HepG2 (cell line): ENCODE data around the gene EML2. TPM values are rescaled to one million over a fixed set of nuclear protein-coding genes. Genes with fewer than 3 reads are reported as not detected.
A peak's percentile ranks its signal among the peaks of the same experiment; 100 is the strongest.

Experiments used
- ATF1 ChIP-seq: IDR thresholded peaks from 2 replicates; pipeline ENCODE4 v1.6.1; 2016; ENCODE audit warnings: mild to moderate bottlenecking, control low read depth
- ERF ChIP-seq: IDR thresholded peaks from 2 replicates; pipeline ENCODE4 v1.6.1; 2018; ENCODE audit warnings: missing biosample characterization, missing genetic modification reagents
- FOSL2 ChIP-seq: sonication (generic); formaldehyde crosslinking; IDR thresholded peaks from 2 replicates; pipeline ENCODE4 v1.4.0; 2020; ENCODE audit warnings: missing genetic modification reagents
- GABPB1 ChIP-seq: IDR thresholded peaks from 2 replicates; pipeline ENCODE4 v1.6.1; 2016; ENCODE audit warnings: mild to moderate bottlenecking, missing genetic modification reagents, moderate library complexity, missing compliant biosample characterization
- HMG20B ChIP-seq: conservative IDR thresholded peaks from 2 replicates; pipeline ENCODE4 v1.6.1; 2016; ENCODE audit warnings: missing genetic modification reagents, missing compliant biosample characterization
- KMT2A ChIP-seq: sonication (generic); formaldehyde crosslinking; IDR thresholded peaks from 2 replicates; pipeline ENCODE4 v1.4.0; 2020; ENCODE audit warnings: missing genetic modification reagents
- YEATS2 ChIP-seq: sonication (generic); formaldehyde crosslinking; IDR thresholded peaks from 2 replicates; pipeline ENCODE4 v1.4.0; 2020; ENCODE audit warnings: missing genetic modification reagents, borderline replicate concordance
- ZNF235 ChIP-seq: sonication (generic); formaldehyde crosslinking; IDR thresholded peaks from 2 replicates; pipeline ENCODE4 v1.8.1; 2023; ENCODE audit warnings: mild to moderate bottlenecking, missing genetic modification reagents, borderline replicate concordance
- ZNF883 ChIP-seq: sonication (generic); formaldehyde crosslinking; IDR thresholded peaks from 2 replicates; pipeline ENCODE4 v1.5.1; 2020; ENCODE audit warnings: mild to moderate bottlenecking, missing genetic modification reagents; ENCODE audit errors: not compliant biosample characterization
- ZSCAN30 ChIP-seq: sonication (generic); formaldehyde crosslinking; IDR thresholded peaks from 2 replicates; pipeline ENCODE4 v1.5.0; 2020; ENCODE audit warnings: mild to moderate bottlenecking, missing genetic modification reagents
- polyA plus RNA-seq, 8 experiments: library from polyadenylated mRNA; depleted of rRNA in 3 of 8; stranded (reverse) in 7 of 8; unstranded in 1 of 8; fragments of >200 nt; fragmentation: Illumina TruSeq in 4 of 8; extraction: Trizol in 4 of 8; gene quantifications; 2 replicates each; pipeline versions ENCODE4 v1.2.1 to v1.2.3, GENCODE V29; 2011 to 2016; ENCODE audit warnings: low read depth in 4 of 8, missing spikeins in 1 of 8, mixed read lengths in 1 of 8; ENCODE audit not compliant: insufficient read depth in 1 of 8
- total RNA-seq, 5 experiments: library from RNA; depleted of rRNA; stranded (reverse); fragments of >200 nt; fragmentation: Illumina TruSeq; extraction: Trizol; gene quantifications; 2 replicates each; pipeline ENCODE4 v1.2.3, GENCODE V29; 2016; ENCODE audit warnings: low read depth in 1 of 5
- TF ChIP-seq, protein P1 (sequence below): sonication (generic); formaldehyde crosslinking; IDR thresholded peaks from 2 replicates; pipeline ENCODE4 v1.4.0; 2020; ENCODE audit warnings: missing genetic modification reagents, borderline replicate concordance
- TF ChIP-seq, protein P2 (sequence below): sonication (generic); formaldehyde crosslinking; conservative IDR thresholded peaks from 2 replicates; pipeline ENCODE4 v1.8.0; 2022; ENCODE audit warnings: mild to moderate bottlenecking, moderate library complexity, missing genetic modification reagents
- TF ChIP-seq, protein P3 (sequence below): sonication (generic); formaldehyde crosslinking; IDR thresholded peaks from 2 replicates; pipeline ENCODE4 v1.5.0; 2020; ENCODE audit warnings: mild to moderate bottlenecking, missing genetic modification reagents, borderline replicate concordance
- TF ChIP-seq, protein P4 (sequence below): IDR thresholded peaks from 2 replicates; pipeline ENCODE4 v1.6.1; 2012; ENCODE audit warnings: inconsistent platforms
- TF ChIP-seq, protein P5 (sequence below): sonication (generic); formaldehyde crosslinking; IDR thresholded peaks from 2 replicates; pipeline ENCODE4 v1.4.0; 2020; ENCODE audit warnings: missing genetic modification reagents
- TF ChIP-seq, protein P6 (sequence below): sonication (generic); formaldehyde crosslinking; IDR thresholded peaks from 2 replicates; pipeline ENCODE4 v1.5.1; 2020; ENCODE audit warnings: mild to moderate bottlenecking, moderate library complexity, missing genetic modification reagents

Gene EML2
- total and polyA plus RNA-seq, 2 of the 13 experiments (the other 11 are each of a cell fraction or from before 2014, with no cell fraction given): 7.3 to 12.9 TPM

DNA sequence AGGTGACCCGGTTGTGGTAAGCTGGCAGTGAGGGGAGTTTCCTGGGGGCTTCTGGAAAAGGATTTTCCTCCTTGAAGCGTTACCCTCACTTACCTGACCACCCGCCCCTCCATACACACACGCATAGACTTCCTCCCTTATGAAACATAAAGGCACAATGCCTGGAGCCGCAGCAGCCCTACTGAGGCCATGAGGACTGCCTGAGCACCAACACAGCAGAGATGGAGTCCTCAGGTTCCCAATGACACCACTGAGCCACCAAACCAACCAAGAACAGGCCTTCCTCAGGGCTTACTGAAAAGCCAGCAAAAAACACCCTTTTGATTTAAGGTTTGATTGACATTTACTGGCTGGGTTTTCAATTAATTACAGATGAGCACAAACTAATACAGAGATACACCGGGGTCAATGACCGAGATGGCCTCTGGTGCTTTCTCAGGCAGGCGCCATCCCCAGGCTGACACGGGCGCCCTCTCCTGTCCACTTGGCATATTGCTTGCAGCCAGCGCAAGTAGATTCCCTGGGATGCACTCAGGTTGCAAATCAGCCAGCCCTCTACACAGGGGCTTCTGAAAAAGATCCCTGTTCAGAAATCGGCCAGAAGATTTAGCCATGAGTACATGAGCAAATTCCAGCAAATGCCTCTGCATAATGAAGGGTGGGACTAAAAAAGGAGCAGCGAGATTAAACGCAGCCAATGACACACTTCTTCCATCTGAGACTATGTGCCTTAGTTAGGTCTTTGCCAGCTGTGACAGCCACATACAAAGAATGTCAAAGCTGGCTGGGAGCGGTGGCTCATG, 69.4 kb downstream of the EML2 start (continued):
- TF ChIP-seq ERF (CRISPR knock-in tag) (0 out of 2 replicates have a peak, but pooled peaks have one; percentile 22), ZSCAN30 (no peak), KMT2A (CRISPR knock-in tag) (no peak), ZNF235 (CRISPR knock-in tag) (no peak), YEATS2 (CRISPR knock-in tag) (no peak), FOSL2 (peak; percentile 31; the same call in 1 of the 2 replicates), ZNF883 (no peak), HMG20B (CRISPR knock-in tag) (no peak), ATF1 (CRISPR knock-in tag) (no peak), GABPB1 (CRISPR knock-in tag) (no peak)
- TF ChIP-seq, protein P1, sequence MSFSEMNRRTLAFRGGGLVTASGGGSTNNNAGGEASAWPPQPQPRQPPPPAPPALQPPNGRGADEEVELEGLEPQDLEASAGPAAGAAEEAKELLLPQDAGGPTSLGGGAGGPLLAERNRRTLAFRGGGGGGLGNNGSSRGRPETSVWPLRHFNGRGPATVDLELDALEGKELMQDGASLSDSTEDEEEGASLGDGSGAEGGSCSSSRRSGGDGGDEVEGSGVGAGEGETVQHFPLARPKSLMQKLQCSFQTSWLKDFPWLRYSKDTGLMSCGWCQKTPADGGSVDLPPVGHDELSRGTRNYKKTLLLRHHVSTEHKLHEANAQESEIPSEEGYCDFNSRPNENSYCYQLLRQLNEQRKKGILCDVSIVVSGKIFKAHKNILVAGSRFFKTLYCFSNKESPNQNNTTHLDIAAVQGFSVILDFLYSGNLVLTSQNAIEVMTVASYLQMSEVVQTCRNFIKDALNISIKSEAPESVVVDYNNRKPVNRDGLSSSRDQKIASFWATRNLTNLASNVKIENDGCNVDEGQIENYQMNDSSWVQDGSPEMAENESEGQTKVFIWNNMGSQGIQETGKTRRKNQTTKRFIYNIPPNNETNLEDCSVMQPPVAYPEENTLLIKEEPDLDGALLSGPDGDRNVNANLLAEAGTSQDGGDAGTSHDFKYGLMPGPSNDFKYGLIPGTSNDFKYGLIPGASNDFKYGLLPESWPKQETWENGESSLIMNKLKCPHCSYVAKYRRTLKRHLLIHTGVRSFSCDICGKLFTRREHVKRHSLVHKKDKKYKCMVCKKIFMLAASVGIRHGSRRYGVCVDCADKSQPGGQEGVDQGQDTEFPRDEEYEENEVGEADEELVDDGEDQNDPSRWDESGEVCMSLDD (CRISPR knock-in tag): no peak
- TF ChIP-seq, protein P2, sequence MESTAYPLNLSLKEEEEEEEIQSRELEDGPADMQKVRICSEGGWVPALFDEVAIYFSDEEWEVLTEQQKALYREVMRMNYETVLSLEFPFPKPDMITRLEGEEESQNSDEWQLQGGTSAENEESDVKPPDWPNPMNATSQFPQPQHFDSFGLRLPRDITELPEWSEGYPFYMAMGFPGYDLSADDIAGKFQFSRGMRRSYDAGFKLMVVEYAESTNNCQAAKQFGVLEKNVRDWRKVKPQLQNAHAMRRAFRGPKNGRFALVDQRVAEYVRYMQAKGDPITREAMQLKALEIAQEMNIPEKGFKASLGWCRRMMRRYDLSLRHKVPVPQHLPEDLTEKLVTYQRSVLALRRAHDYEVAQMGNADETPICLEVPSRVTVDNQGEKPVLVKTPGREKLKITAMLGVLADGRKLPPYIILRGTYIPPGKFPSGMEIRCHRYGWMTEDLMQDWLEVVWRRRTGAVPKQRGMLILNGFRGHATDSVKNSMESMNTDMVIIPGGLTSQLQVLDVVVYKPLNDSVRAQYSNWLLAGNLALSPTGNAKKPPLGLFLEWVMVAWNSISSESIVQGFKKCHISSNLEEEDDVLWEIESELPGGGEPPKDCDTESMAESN (CRISPR knock-in tag): no peak
- TF ChIP-seq, protein P3, sequence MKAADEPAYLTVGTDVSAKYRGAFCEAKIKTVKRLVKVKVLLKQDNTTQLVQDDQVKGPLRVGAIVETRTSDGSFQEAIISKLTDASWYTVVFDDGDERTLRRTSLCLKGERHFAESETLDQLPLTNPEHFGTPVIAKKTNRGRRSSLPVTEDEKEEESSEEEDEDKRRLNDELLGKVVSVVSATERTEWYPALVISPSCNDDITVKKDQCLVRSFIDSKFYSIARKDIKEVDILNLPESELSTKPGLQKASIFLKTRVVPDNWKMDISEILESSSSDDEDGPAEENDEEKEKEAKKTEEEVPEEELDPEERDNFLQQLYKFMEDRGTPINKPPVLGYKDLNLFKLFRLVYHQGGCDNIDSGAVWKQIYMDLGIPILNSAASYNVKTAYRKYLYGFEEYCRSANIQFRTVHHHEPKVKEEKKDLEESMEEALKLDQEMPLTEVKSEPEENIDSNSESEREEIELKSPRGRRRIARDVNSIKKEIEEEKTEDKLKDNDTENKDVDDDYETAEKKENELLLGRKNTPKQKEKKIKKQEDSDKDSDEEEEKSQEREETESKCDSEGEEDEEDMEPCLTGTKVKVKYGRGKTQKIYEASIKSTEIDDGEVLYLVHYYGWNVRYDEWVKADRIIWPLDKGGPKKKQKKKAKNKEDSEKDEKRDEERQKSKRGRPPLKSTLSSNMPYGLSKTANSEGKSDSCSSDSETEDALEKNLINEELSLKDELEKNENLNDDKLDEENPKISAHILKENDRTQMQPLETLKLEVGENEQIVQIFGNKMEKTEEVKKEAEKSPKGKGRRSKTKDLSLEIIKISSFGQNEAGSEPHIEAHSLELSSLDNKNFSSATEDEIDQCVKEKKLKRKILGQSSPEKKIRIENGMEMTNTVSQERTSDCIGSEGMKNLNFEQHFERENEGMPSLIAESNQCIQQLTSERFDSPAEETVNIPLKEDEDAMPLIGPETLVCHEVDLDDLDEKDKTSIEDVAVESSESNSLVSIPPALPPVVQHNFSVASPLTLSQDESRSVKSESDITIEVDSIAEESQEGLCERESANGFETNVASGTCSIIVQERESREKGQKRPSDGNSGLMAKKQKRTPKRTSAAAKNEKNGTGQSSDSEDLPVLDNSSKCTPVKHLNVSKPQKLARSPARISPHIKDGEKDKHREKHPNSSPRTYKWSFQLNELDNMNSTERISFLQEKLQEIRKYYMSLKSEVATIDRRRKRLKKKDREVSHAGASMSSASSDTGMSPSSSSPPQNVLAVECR (CRISPR knock-in tag): no peak
- TF ChIP-seq, protein P4, sequence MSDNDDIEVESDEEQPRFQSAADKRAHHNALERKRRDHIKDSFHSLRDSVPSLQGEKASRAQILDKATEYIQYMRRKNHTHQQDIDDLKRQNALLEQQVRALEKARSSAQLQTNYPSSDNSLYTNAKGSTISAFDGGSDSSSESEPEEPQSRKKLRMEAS: peak; percentile 19; the same call in 1 of the 2 replicates
- TF ChIP-seq, protein P5, sequence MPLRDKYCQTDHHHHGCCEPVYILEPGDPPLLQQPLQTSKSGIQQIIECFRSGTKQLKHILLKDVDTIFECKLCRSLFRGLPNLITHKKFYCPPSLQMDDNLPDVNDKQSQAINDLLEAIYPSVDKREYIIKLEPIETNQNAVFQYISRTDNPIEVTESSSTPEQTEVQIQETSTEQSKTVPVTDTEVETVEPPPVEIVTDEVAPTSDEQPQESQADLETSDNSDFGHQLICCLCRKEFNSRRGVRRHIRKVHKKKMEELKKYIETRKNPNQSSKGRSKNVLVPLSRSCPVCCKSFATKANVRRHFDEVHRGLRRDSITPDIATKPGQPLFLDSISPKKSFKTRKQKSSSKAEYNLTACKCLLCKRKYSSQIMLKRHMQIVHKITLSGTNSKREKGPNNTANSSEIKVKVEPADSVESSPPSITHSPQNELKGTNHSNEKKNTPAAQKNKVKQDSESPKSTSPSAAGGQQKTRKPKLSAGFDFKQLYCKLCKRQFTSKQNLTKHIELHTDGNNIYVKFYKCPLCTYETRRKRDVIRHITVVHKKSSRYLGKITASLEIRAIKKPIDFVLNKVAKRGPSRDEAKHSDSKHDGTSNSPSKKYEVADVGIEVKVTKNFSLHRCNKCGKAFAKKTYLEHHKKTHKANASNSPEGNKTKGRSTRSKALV: no peak
- TF ChIP-seq, protein P6, sequence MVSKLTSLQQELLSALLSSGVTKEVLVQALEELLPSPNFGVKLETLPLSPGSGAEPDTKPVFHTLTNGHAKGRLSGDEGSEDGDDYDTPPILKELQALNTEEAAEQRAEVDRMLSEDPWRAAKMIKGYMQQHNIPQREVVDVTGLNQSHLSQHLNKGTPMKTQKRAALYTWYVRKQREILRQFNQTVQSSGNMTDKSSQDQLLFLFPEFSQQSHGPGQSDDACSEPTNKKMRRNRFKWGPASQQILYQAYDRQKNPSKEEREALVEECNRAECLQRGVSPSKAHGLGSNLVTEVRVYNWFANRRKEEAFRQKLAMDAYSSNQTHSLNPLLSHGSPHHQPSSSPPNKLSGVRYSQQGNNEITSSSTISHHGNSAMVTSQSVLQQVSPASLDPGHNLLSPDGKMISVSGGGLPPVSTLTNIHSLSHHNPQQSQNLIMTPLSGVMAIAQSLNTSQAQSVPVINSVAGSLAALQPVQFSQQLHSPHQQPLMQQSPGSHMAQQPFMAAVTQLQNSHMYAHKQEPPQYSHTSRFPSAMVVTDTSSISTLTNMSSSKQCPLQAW (CRISPR knock-in tag): no peak
